ENCODE results near the gene MYO16. TPM values are rescaled to one million over a fixed set of nuclear protein-coding genes. Genes with fewer than 3 reads are reported as not detected.

Gene MYO16
- total RNA-seq, 1 donor from 2014 or later = 2.3 TPM

DNA sequence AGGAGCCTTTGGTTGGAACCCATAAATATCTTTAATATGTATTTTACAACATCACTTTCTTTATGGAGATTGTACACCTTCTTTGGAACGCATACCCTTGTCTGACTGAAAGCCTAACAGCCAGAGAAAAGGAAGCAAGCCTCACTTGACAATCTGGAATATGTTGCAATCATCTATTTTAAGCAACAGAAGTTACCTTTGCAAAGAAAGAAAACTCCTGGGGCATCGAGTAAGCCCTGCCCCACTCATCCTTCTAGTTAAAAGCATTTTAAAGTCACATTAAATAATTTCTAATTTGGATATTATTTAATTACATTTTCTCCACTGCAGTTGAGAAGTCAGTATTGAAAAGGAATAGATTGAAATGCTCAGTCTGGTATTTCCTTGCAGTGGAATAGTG is 542.7 kb downstream of the MYO16 start:
- TF ChIP-seq, protein P1, sequence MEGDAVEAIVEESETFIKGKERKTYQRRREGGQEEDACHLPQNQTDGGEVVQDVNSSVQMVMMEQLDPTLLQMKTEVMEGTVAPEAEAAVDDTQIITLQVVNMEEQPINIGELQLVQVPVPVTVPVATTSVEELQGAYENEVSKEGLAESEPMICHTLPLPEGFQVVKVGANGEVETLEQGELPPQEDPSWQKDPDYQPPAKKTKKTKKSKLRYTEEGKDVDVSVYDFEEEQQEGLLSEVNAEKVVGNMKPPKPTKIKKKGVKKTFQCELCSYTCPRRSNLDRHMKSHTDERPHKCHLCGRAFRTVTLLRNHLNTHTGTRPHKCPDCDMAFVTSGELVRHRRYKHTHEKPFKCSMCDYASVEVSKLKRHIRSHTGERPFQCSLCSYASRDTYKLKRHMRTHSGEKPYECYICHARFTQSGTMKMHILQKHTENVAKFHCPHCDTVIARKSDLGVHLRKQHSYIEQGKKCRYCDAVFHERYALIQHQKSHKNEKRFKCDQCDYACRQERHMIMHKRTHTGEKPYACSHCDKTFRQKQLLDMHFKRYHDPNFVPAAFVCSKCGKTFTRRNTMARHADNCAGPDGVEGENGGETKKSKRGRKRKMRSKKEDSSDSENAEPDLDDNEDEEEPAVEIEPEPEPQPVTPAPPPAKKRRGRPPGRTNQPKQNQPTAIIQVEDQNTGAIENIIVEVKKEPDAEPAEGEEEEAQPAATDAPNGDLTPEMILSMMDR (IDR thresholded peaks at IDR 0.05; ENCODE audit: unreplicated experiment) = no peak
- no peak overlapping the region for H3K27ac Mint-ChIP-seq
- no peaks in the 10 kb centered on the region for H3K36me3 Mint-ChIP-seq (ENCODE audit: insufficient read depth)

DNA sequence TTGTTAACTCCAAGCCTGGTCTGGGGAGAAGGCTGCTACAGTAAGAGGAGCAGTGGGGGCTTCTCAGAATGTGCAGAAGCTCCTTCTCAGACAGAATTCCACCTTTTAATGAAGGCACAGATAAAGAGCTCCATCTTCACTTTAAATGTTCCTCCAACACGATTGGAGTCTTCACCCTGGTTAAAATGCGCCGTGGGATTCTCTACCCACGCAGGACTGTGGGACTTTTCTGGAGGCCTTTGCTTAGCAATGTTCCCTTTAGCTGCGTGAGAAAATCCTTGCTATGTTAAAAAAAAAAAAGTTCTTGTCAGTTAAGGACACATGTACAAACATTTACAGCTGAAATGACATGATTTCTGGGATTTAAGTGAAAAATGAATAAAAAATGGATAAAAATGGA is 546.3 kb downstream of the MYO16 start:
- Mint-ChIP-seq H3K4me1 (ENCODE audit: low read depth) (no peaks in the 10 kb centered on the region), H3K27me3 (no peaks in the 10 kb centered on the region), H3K9me3 (ENCODE audit: low read depth) (peaks cover 9% of the 10 kb centered on the region), H3K27ac (no peak overlapping the region), H3K36me3 (ENCODE audit: insufficient read depth) (no peaks in the 10 kb centered on the region), H3K4me3 (ENCODE audit: low read depth) (no peak overlapping the region)
- TF ChIP-seq, protein P1 (IDR thresholded peaks at IDR 0.05; ENCODE audit: unreplicated experiment) = no peak
- DNase-seq (ENCODE audit: low spot score, unreplicated experiment) = no peak

More for the DNA sequence above, 542.7 kb downstream of the MYO16 start:
- peaks cover 5% of the 10 kb centered on the region for H3K9me3 Mint-ChIP-seq (ENCODE audit: low read depth)
- no peak overlapping the region for H3K4me3 Mint-ChIP-seq (ENCODE audit: low read depth)
- peaks cover 1% of the 10 kb centered on the region for H3K4me1 Mint-ChIP-seq (ENCODE audit: low read depth)
- H3K27me3 Mint-ChIP-seq = no peaks in the 10 kb centered on the region
- DNase-seq (ENCODE audit: low spot score, unreplicated experiment) = no peak

DNA sequence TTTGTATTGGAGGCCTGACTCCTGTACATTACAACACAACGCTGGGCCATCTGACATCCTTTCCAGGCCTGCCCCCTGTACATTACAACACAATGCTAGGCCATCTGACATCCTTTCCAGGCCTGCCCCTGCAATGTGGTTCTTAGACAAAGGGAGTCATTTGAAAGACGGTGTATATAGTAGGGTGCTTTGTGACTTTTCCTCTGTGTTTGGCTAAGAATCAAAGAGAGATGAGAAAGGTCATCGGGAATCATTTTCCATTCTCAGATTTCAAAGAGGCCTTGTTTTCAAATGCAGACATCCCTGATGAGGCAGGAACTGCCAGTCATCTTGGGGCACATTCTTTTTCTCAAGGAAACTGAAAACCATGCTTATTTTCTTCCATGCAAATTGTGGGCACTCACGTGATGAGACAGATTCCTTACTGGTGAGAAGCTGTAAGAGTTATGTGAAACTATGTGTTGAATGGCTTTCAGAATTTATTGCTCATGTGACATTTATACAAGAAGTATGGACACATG is 551.6 kb downstream of the MYO16 start:
- H3K36me3 Mint-ChIP-seq (ENCODE audit: insufficient read depth) = no peaks in the 10 kb centered on the region
- TF ChIP-seq, protein P1 (IDR thresholded peaks at IDR 0.05; ENCODE audit: unreplicated experiment) = no peak
- H3K4me1 Mint-ChIP-seq (ENCODE audit: low read depth) = no peaks in the 10 kb centered on the region
- no peaks in the 10 kb centered on the region for H3K27me3 Mint-ChIP-seq
- H3K27ac Mint-ChIP-seq = no peak overlapping the region
- no peak overlapping the region for H3K4me3 Mint-ChIP-seq (ENCODE audit: low read depth)
- H3K9me3 Mint-ChIP-seq (ENCODE audit: low read depth) = peaks cover 9% of the 10 kb centered on the region
- no peak for DNase-seq (ENCODE audit: low spot score, unreplicated experiment)

DNA sequence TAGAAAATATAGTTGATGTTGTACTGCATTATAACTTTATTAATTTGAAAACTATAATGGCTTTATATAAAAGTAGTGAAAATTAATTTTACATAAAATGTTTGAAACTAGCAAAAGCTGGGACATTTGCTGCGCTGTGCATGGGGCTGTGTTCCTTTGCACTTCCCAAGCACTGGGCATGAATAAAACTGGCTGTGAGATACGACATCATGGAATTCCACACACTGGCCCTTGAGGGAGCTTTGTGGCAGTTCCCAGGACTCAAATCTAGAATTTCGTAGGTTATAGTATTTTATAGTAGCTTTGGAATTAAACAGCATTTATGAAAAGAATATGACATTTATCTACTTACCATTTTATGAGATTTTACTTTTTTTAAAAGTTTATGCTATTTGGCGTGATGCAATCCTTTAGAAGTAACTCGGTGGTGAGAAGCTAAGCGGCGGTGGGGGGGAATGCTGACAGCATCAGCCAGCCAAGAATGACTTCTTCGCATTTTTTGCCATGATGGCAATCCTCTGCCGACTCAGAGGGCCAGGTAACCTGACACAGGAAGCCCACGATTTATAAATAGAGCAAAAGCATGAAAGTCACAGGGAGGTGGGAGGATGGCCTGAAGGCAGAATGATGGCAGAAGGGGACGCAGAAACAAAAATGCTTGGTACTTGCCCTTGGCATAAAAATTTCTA is 553.5 kb downstream of the MYO16 start:
- peaks cover 1% of the 10 kb centered on the region for H3K4me1 Mint-ChIP-seq (ENCODE audit: low read depth)
- DNase-seq (ENCODE audit: low spot score, unreplicated experiment) = no peak
- TF ChIP-seq, protein P1 (IDR thresholded peaks at IDR 0.05; ENCODE audit: unreplicated experiment) = no peak
- H3K27ac Mint-ChIP-seq = no peak overlapping the region
- H3K4me3 Mint-ChIP-seq (ENCODE audit: low read depth) = no peak overlapping the region
- no peaks in the 10 kb centered on the region for H3K27me3 Mint-ChIP-seq
- H3K9me3 Mint-ChIP-seq (ENCODE audit: low read depth) = peaks cover under 1% of the 10 kb centered on the region
- no peaks in the 10 kb centered on the region for H3K36me3 Mint-ChIP-seq (ENCODE audit: insufficient read depth)

GRCh38 chr13:109191413-109191812 is 562.0 kb downstream of the MYO16 start:
- H3K9me3 Mint-ChIP-seq (ENCODE audit: low read depth) = no peaks in the 10 kb centered on the region
- TF ChIP-seq, protein P1 (IDR thresholded peaks at IDR 0.05; ENCODE audit: unreplicated experiment) = no peak
- H3K4me3 Mint-ChIP-seq (ENCODE audit: low read depth) = no peak overlapping the region
- H3K36me3 Mint-ChIP-seq (ENCODE audit: insufficient read depth) = no peaks in the 10 kb centered on the region
- H3K27me3 Mint-ChIP-seq = no peaks in the 10 kb centered on the region
- no peak for DNase-seq (ENCODE audit: low spot score, unreplicated experiment)
- H3K27ac Mint-ChIP-seq = no peak overlapping the region
- H3K4me1 Mint-ChIP-seq (ENCODE audit: low read depth) = peaks cover 1% of the 10 kb centered on the region

Data from progenitor cell of endocrine pancreas (in vitro differentiated cells).